Urothelium cell line (cell line): Measurements from ENCODE around the gene ATXN1.
A peak's percentile ranks its signal among the peaks of the same experiment; 100 is the strongest.
"Not testable (repeated sequence)": the region's sequence is repeated elsewhere in the genome, so short reads cannot be mapped to it uniquely, and the experiment has no call there.

Experiments used
- DNase-seq: peaks from one replicate; pipeline ENCODE4 v3.0.0; 2011; ENCODE audit warnings: low spot score, mixed read lengths
- FAIRE-seq: peaks from 2 replicates; lab custom pipeline; 2011; peaks lifted over from hg19 to GRCh38; lab: Jason Lieb, UNC

ATXN1 gene

GRCh38 chr6:16277101-16277981, 483.9 kb downstream of the ATXN1 start:
- DNase-seq (peak; percentile 93), FAIRE-seq (peak; percentile 30)

GRCh38 chr6:16274885-16275589, 486.2 kb downstream of the ATXN1 start:
- DNase-seq, result no peak
- no peak for FAIRE-seq

- no peak for DNase-seq
- FAIRE-seq, result no peak
These were observed 486.8 kb downstream of the ATXN1 start for GRCh38 chr6:16274483-16274882.

GRCh38 chr6:16273256-16273655, 488.0 kb downstream of the ATXN1 start:
- no peak for DNase-seq
- FAIRE-seq, result no peak

- DNase-seq (no peak), FAIRE-seq (no peak)
These were observed 489.1 kb downstream of the ATXN1 start for GRCh38 chr6:16272201-16272600.

DNA sequence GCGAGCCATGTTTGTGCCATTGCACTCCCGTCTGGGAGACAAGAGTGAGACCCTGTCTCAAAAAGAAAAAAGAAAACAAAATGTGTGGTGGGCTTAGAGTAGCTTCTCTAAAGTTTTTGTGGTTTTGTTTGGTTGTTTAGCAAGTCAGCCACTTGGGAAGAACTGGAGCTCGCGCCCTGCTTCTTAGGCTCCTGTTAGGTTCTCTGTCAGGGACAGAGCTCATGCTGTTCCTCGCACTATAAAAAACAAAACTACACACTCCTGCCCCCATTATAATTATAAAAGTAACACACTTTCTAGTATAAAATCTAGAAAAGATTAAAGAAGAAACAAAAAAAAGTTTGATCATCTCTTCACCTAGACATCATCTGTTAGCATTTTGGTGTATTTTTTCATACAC, 489.8 kb downstream of the ATXN1 start:
- no peak for FAIRE-seq

GRCh38 chr6:16270178-16270794, 491.0 kb downstream of the ATXN1 start:
- no peak for DNase-seq

More for the DNA sequence above, 489.8 kb downstream of the ATXN1 start:
- DNase-seq, result no peak

GRCh38 chr6:16269442-16270070, 491.7 kb downstream of the ATXN1 start:
- FAIRE-seq, DNase-seq: not testable (repeated sequence)

More at GRCh38 chr6:16270178-16270794, 491.0 kb downstream of the ATXN1 start:
- FAIRE-seq, result no peak

DNA sequence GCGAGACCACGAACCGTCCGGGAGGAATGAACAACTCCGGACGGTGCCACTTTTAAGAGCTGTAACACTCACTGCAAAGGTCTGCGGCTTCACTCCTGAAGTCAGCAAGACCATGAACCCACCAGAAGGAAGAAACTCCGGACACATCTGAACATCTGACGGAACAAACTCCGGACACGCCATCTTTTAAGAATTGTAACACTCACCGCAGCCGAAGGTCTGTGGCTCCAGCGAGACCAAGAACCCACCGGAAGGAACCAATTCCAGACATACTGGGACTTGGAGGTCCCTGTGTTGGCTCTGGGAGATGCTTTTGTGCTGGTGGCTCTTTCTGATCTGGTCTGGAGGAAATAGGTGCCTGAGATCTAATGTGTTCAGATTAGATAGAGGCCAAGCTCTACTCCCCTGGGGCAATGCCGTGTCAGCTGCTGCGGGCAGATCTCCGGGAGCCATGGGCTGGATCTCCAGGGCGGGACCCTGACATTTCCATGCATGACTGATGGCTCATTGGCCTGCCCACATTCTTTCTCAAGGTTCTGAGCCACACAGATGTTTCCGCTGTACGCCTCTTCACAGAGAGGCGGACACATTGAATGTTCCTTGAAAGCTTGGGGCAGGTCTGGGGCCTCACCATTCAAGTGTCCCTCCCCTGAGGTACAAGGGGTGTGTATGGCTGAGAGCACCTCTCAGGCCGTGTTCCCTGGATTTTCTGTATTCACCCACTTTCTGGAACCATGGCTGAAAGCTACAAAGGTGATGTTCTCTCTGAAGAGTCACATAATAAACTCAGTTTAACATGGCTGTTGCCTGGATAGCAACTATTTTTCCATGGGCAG, 493.6 kb downstream of the ATXN1 start:
- FAIRE-seq, result no peak
- no peak for DNase-seq

GRCh38 chr6:16265351-16266341, 495.6 kb downstream of the ATXN1 start:
- no peak for FAIRE-seq
- no peak for DNase-seq

- FAIRE-seq, result no peak
- DNase-seq, result no peak
These were observed 496.5 kb downstream of the ATXN1 start for GRCh38 chr6:16264785-16265184.

- not testable (repeated sequence) for FAIRE-seq, DNase-seq
These were observed 497.7 kb downstream of the ATXN1 start for GRCh38 chr6:16263464-16264099.

- not testable (repeated sequence) for FAIRE-seq, DNase-seq
These were observed 498.5 kb downstream of the ATXN1 start for GRCh38 chr6:16262773-16263172.

GRCh38 chr6:16260602-16261001, 500.7 kb downstream of the ATXN1 start:
- not testable (repeated sequence) for DNase-seq, FAIRE-seq

DNA sequence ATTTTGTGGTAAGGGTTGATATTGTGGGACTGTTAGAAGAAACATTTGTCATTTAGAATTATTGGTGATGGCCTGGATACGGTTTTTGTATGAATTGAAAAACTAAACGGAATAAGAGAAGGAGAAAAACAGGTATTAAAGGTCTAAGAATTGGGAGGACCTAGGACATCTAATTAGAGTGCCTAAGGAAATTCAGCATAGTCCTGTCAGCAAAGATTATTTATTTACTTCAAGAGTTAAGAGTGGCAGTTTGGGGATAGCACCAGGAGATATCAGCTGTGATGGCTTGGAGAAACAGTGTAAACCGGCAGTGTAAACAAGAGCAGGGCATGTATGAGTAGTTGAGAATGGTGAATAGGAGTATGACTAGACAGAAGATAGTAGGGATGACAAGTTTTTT, 501.7 kb downstream of the ATXN1 start:
- not testable (repeated sequence) for FAIRE-seq, DNase-seq

DNA sequence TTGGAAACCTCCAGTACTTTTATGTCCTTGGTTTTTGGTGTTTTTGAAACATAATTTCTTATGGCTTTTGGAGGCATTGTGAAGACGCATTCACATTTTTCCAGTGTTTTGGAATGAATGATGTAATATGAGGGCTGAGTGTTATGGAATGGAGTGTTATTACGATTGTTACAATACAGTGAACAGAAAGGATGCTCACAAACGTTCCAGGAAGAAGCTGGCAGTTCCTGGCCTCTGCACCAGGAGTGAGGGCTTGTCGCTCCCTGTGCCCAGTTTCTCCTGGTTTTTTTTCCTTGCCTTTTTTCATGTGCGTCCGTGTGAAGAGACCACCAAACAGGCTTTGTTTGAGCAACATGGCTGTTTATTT, 502.6 kb downstream of the ATXN1 start:
- no peak for DNase-seq
- no peak for FAIRE-seq

DNA sequence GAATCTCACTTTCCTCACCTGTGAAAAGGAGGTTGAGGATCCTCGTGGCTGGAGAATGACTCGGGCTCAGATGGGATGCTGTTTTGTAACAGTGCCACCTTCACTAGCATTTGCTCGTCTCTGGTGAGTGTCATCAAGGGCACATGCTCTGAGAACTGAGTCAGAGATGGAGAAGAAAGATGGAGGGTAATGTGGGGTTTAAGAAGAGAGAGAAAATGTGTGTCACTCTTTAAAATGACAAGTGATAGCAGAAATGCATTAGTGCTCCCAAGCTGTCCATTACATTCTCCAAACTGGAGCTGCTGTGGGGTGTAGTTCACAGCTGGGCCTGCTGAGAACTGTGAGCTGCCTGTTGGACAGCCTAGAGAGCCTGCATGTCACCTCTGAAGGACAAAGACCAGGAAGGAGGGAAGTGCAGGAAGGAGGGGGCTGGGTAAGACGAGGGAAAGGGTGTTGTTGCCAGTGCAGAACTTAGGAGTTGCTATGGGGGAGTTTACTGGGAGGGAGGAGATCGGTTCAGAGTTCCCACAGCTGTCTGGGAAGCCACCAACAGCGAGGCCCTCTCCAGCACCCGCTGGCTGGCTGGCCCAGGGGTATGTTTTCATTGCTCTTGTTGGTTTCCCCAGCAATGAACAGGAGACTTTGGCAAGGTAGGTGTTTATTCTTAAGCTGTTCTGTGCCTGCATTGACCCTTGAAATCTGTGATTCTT, 503.1 kb downstream of the ATXN1 start:
- DNase-seq, result no peak
- no peak for FAIRE-seq

- DNase-seq, result no peak
- FAIRE-seq, result no peak
These were observed 504.5 kb downstream of the ATXN1 start for GRCh38 chr6:16256781-16257180.
